SHP77 treated with DMSO at 0.1 percent for 48 hours (cell line): ENCODE measurements around the gene MSMP.
A peak's percentile ranks its signal among the peaks of the same experiment; 100 is the strongest.

Source experiments
- DNase-seq: peaks from one replicate; lab custom pipeline; 2025; lab: John Stamatoyannopoulos, UW

MSMP gene

DNA sequence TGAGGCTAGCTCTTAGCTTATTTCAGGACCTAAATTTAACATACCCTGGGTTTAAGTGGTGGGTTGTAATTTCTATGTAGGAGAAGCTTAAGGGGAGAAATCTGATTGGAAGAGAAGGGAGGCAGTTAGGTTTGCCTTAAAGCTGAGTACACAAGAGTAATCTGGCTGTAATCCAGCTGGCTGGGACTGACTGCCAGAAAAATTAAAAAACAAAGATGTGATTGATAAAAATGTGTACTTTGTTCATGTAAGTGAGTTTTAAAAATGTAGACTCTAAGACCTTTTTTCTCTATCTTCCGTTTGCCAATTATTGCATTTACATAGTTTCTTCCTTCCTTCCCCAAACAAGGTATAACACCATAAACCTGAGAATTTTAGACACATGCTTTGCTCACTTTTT is 17.5 kb upstream of the MSMP start:
- peak; percentile 75 for DNase-seq

DNA sequence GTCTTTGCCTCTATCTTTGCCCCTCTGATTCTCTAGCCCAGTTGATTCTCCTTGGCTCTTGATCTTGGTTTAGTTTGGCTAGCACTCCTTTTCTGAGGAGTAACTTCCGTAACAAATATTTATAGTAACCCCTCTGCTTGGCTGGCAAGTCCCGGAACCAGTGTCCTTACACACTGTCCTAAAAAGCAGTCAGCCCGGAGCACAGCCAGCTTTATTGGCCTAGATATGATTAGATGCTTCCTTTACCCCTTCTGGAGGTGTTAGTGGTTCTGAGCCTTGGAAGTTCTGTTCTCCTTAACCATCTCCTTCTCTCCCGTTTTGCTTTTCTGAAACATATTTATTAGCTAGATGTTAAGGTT is 17.0 kb upstream of the MSMP start:
- DNase-seq, result no peak

DNA sequence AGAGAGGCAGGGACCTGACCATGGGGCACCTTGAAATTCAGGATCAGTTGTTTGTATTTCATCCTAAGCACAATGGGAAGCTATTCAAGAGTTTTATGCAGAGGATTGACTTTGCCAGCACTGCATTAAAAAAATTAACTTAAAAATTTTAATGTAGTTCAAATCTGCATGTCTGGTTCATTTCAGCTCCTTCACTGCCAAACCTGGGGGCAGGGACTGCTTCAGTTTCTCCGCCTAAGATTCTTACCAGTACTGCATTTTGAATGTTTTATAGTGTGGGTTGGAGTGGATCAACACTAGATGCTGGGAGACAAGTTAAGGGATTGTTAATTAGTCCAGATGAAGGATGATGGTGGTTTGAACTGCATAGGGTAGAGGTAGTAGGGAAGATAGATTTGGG is 15.7 kb upstream of the MSMP start:
- DNase-seq, result no peak

DNA sequence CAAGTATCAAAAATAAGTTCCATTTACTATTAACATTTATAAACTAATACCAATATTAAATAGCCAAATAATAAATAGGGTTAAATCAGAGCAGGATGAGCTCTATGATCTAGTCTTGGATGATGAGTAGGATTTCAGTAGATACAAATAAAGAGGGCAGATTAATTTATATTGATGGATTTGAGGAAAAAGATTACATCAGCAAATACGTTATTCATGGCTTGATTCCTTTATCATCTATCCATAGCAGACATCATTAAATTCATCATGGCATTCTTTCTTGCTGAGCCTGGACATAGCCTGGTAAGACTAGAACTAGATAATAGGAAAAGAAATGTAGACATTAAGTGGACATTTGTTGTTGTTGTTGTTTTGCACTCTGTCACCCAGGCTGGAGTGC is 13.4 kb upstream of the MSMP start:
- no peak for DNase-seq

DNA sequence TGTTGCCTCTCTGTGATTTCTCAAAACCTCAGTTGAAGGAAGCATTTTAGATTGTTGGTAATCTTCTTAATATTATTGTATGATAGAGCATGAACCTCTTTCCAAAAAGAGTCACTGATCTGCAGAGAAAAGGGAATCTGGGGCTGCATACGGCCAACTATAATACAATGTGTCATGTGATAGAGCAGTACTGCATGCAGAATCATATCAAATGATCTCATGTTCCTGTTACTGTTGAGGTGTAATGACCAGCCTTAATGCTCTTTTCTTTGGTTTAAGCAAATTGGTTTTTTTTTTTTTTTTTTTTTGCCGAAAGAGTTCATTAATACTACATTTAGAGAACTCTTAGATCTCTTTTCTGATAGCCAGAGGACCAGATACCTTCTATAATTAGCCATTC is 12.9 kb upstream of the MSMP start:
- DNase-seq, result no peak

DNA sequence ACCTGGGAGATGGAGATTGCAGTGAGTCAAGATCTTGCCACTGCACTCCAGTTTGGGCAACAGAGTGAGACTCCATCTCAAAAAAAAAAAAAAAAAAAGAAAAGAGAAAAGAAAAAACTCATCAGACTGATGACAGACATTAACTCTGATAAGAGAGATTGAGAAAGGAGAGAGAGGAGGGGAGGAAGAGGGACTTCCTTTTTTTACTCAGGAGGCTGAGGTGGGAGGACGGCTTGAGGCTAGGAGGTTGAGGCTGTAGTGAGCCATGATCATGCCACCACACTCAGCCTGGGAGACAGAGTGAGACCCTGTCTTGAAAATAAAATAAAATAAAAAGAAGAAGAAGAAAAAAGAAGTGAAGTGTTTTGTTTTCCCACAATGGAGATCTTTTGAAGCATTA is 9.7 kb upstream of the MSMP start:
- DNase-seq, result no peak

DNA sequence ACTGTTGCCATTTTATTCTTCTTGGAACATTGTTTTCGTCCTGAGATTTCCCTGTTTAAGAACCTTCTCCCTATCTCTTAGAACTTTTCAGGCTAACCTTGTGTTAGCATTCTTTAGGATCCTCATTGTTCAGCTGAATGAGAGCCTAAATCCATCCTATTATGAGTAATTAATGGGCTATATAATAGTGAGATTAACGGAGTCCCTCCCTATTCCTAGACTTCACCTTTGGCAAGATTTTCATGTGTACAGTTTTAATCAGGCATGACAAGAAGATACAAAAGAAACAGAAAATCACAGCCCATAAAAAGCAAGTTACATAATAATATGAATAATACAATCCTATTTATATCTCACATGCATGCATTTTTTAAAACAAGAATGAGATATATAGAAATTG is 9.1 kb upstream of the MSMP start:
- no peak for DNase-seq

DNA sequence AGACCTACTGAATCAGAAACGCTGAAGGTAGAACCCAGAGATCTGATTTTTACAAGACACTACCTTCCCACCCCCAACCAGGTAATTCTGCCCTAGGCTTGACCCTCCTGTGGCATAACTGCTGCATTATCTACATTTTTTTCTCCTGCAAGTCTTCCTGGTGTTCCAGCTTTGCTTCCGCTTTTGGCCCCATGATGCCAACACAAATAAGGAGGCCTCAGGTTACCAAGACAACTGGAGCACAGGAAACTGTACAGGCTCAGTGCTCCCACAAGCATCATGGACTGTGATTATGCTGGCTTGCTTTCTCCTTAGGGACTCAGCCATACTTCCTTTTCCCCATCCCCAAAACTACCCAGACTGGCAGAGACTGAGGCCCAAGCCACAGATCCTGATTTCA is 6.6 kb upstream of the MSMP start:
- no peak for DNase-seq

DNA sequence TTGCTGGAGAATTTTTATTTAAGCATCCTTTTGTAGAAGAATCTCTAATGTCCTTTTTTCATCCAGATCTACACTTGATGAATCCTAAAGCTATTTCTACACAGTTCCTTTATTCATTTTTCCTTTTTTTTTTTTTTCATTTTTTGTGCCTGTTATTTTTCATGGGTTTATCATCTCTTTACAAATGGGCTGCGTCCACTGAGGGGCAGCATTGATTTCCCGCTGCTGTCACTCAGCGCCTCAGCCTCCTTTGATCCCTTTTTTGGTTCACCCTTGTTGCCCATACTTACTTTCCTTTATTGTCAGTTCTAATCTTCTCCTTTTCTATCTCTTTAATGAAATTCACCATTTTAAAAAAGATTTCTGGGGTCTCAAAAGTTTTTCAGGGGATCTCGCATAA is 5.7 kb upstream of the MSMP start:
- DNase-seq, result no peak

DNA sequence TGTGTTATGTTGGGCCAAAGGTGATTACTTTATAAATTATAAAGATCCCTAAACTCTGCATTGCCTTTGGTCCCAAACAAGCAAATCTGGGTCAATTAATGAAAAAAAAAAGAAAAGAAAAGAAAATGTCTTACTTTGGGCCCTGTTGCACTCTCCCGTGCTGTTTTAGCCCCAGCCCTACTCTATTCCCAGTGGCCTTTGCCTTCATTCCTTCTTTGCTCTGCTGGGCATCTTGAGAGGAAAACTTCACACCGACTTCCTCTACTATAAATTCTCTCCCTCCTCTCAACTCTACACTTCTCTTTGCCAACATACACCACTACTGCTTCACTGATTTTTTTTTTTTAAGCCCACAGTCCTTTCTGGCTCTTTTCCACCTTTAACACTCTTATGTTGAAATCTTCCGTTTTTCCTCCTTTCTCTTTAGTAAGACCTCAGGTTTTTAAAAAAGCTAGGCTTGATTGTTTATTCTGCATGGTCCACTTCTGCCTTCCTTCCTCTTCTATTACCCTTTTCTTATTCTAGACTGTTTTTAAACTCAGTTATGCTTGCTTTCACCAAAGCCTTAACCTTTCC is 4.5 kb upstream of the MSMP start:
- DNase-seq, result no peak

DNA sequence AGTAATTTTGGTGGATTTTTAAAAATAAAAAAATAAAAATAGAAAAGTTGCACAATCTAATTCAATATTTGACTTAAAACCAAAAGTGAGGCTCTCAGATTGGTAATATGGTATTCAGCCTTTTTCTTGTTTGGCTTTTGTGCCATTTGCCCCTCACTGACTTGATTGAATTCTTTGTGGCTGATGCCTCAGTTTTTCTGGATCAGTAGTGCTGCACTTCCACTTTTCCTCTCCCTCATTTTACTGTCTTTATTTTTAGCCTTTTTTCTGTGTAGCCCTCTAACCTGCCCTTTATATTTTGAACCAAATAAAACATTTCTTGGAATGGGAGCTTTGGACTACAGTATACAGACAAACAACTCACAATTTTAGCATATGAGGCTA is 3.8 kb upstream of the MSMP start:
- DNase-seq, result no peak

DNA sequence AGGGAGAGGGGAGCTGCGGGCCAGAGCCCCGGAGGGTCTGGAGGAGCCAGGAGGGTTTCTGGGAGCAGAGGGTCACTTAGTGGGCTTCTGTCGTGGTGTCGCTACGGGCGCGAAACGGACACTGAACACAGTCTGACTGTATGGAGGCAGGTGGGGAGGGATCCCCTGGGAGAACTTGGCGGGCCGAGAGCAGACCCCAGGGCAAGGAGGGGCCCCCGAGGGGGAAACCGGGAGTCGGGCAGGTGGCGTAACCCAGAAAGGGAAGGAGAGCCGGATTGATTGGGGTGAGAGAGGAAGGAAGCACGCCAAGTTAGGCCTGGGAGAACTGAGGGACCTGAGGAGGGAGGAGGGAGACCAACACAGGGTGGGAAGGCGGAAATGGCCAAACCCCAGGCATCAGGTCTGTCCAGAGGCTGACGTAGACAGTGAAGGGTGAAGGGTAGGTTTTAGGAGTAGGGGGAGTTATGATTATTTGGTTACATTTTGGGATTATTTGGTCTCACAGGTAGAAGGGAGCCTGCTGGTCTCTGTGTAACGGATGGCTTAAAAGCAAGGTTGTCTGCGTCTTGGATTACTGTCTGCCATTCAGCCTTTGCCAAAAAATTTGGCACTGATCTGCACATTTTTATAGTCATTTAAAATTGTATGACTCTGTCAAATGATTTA is 3.3 kb upstream of the MSMP start:
- DNase-seq, result no peak

DNA sequence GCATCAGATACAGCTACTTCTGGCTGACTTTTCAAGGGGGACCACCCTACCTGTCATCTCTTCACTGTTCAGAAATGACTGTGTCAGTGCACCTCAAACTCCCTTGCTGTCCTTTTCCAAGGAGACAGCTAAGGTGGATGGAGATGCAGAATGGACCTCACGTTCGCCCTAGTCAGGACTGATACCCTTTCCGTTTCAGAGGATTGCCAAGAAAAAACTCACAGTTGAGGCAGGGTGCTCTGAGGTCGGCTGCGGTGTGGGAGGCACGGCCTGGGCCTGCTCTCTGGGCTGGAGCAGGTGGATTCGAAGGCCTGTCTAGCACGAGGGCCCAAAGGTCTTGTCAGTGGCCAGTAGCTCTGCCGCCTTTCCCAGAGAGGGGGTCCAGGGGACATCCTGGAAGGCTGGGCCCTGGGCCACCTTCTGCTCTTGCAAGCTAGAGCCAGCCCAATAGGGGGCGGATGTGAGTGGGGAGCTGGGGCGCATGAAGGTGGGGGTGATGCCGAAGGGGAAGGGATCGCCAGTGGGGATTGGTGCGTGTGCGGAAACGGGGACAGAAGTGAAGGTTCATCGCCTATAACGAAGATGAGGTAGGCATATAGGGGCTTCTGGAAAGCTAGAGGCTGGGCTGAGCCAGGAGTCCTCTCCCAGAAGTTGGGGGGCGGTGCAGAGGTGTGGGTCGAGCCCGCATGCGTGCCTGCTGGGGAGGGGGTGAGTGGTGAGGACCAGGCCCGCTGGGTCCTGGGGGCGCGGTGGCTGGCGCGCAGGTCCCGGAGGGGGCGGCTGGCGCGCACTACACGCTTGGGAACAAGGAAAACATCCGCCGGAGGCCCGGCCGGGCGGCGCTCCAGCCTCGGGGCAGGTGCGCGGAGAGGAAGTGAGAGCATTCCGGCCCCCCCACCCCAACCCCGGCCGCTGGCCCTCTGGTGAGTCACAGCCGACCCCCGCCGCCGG is 2.5 kb upstream of the MSMP start:
- no peak for DNase-seq

DNA sequence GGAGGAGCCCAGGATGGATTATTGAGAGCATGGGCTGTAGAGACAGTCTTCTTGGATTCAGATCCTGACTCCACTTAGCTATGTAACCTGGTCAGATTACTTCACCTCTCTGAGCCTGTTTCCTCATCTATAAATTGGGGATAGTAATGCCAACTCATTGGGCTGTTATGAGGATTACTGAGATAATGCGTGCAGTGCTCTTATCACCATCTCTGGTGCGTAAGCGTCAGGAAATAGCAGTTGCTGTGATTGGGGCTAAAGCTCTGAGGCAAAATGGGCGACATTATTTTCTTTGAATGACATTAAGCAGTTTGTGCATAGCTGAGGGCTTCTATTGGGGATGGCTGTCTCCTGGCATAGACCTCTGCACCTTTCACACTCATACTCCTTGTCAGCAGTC is 995 bp upstream of the MSMP start:
- DNase-seq, result no peak

DNA sequence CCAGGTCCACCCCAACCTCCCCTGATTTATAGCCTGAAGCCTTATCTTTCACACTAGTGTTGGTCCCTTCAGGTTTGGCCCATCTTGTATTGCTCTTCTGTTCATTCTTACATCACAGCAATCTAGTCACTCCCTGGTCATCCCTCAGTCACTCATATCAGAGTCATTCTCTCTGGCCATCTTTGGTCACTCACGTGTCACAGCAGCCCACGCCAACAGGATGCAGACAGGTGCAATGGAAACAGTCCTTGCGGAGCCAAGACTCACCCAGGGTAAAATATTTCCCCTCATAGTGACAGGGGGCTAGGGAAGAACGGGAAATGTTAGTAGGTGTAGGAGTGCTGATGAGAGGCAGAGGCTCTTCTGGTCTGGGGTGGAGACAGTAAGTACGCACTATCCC is 610 bp downstream of the MSMP start:
- no peak for DNase-seq

DNA sequence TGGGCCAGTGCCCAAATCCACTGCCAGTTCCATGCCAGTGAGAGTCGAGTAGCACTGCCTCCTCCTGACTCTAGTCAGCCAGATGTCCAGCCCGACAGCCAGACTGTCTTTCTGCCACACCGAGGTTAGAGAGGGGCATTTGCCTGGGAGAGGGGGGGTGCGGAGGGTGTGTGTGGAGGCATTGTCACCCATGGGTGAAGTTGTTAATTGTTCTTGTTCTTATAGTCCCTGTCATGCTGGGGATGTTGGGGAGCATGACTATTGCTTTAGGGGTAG is 3.9 kb downstream of the MSMP start:
- DNase-seq, result no peak

DNA sequence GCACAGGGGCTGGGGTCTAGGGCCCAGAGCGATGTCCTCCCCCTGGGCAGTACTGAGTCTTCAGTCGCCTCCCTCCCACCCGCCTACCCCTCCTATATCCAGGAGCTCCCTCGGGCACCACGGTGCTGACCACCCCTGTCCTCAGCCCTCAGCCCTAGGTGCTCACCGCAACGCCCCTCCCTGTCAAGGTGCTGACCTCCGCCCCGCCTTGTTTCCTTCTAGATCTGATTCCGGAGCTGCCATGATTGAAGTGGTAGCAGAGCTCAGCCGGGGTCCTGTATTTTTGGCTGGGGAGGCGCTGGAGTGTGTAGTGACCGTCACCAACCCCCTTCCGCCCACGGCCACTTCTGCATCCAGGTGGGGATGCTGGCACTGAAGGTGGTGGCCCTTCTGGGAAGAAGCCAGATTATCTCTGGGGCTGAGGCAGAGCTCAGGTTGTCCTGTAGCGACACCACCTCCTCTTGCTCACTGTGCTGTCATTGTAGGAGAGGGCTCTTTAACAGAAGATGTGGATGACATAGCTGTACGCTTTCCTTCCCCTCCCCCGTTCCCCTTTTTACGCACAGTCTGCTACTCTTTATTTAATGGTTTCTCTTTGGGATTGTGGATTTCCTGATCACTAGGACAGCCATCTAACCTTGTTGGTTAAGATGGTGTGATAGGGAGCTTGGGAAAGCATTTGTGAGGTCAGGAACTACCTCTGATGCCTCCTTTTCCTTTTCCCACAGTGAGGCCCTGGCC is 4.4 kb downstream of the MSMP start:
- no peak for DNase-seq

DNA sequence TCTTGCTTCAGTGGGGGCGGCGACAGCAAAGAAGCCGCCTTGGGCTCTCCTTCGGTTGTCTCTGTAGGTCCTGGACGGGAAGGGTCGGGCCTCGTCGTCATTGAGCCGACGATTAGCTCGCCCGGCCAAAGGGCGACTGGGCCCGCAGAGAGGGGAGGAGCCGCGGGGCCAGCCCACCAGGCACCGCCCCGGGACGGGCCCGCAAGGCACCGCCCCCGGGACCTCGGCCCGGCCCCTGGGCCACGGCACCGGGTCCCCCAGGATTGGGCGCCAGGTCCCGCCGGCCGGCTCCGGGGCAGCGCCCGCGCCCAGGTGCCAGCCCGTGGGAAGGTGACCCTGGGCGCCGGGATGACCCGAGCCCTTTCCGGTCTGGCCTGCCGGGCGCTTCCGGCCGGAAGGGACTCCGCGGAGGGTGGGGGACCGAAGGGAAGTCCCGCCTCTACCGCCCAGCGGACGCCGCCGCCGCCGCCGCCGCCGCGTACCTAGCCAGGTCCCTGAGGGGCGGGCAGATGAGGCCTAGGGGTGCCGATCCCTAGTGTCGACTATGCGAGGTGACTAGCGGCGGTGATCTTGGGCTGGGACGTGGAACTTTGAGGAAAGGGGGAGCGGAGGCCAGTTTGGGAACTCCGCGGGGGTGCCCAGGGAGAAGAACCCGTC is 5.1 kb downstream of the MSMP start, which contains the start of the genes GBA2 and RGP1:
Gene GBA2 (minus strand): TSS at position 371 of the 657 bp plus-strand sequence. CDS start 524 bp downstream, outside the sequence.
Gene RGP1 (plus strand): TSS at position 430 of the 657 bp plus-strand sequence. CDS start 469 bp downstream, outside the sequence.
- DNase-seq, result peak; percentile 6

DNA sequence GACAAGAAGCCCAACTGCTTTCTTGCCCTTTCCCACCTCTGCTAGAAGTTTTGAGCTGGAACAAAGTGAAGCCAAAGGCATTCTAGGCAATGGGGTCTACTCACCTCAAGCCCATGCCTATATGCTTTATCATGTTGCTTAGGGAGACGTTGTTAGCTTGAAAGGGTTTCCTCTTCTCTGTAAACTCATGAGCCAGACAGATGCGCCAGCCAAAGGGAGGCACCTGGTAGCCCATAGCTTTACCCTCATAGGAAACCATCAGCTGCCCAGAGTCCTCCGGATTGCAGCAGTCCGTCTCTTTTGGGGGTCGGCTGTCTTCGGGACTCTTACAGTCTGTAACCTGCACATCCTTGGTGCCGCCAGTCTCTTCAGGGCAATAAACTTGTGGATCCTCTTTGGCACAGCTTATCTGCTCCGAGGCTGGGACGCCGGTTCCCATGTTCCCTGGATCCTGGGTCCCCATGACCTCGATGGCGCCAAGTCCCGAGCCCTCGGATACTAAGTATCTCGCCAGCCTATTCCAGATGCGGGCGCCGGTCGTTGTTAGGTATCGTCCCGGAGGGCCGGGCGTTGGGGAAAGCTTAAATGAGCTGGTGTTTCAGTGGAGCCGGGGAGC is 5.7 kb downstream of the MSMP start:
- DNase-seq, result no peak

DNA sequence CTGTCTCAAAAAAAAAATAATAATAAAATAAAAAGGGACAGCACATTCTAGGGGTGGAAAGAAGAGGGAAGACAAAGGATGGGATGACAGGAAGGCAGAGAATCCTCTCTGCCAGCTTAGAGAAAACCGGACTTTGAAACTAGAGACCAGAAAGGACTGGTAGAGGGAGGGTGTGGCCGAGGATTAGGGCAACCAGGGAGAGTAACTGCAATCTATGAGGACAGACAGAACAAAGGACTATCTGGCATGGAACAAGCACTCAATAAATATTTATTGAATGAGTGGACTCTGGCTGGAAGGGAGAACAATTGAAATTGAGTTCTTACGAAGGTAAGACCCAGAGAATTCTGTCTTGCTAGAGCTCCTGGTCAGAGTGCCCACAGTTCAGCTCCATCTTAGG is 7.5 kb downstream of the MSMP start:
- no peak for DNase-seq

DNA sequence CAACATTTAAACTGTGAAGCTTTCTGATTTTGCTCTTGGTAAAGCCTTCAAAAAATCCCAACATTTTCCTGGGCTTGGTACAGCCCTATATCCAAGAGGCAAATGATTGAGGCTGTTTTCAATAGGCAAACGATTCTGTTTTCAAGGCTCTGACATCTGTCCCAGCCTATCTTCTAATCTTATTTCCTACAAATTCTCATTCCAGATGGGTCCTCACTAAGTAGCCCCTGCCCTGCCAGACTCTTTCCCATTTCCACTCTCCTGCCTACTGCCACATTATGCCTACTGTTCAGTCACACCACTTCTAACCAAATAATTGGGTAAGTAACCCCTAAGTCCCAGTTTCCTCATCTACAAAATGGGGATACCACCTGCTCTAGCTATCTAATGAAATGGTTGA is 8.5 kb downstream of the MSMP start:
- DNase-seq, result no peak
